ENCODE data around the gene CCN6. TPM values are rescaled to one million over a fixed set of nuclear protein-coding genes. Genes with fewer than 3 reads are reported as not detected.
A peak's percentile ranks its signal among the peaks of the same experiment; 100 is the strongest.
"Not testable (repeated sequence)": the region's sequence is repeated elsewhere in the genome, so short reads cannot be mapped to it uniquely, and the experiment has no call there.

The CCN6 gene
- total and polyA plus RNA-seq, 8 donors = not detected

- FAIRE-seq = no peak
- intact Hi-C loops (cut with DNase I) = no loop called here
- 0 to 1% methylated on average over 59 to 60 of the region's 60 CpGs for WGBS, 2 donors
These were observed 33.4 kb downstream of the CCN6 start, which contains the start of the genes FAM229B and TUBE1 for GRCh38 chr6:112087136-112087911. FAM229B (plus strand) TSS chr6:112087591; CDS start chr6:112099284, 11,693 bp downstream. TUBE1 (minus strand) TSS chr6:112087482; CDS start chr6:112087434, 48 bp downstream.

GRCh38 chr6:112087916-112088315 is 34.0 kb downstream of the CCN6 start:
- H3K4me3 ChIP-seq = peak overlapping the region; percentile 69 to 89 (median 76)
- H3K4me1 ChIP-seq = peaks cover 5 to 10% (median 10%) of the 10 kb centered on the region in 3 donors
- no peak for ATAC-seq
- H3K27me3 ChIP-seq = no peaks in the 10 kb centered on the region
- no peak for FAIRE-seq
- no peak for DNase-seq
- intact Hi-C loops (cut with DNase I) = no loop called here
- TF ChIP-seq, protein P1, sequence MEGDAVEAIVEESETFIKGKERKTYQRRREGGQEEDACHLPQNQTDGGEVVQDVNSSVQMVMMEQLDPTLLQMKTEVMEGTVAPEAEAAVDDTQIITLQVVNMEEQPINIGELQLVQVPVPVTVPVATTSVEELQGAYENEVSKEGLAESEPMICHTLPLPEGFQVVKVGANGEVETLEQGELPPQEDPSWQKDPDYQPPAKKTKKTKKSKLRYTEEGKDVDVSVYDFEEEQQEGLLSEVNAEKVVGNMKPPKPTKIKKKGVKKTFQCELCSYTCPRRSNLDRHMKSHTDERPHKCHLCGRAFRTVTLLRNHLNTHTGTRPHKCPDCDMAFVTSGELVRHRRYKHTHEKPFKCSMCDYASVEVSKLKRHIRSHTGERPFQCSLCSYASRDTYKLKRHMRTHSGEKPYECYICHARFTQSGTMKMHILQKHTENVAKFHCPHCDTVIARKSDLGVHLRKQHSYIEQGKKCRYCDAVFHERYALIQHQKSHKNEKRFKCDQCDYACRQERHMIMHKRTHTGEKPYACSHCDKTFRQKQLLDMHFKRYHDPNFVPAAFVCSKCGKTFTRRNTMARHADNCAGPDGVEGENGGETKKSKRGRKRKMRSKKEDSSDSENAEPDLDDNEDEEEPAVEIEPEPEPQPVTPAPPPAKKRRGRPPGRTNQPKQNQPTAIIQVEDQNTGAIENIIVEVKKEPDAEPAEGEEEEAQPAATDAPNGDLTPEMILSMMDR (IDR thresholded peaks at IDR 0.05) = no peak
- H3K9me3 ChIP-seq = no peaks in the 10 kb centered on the region
- 19 to 20% methylated on average over 7 of the region's 7 CpGs for WGBS, 2 donors
- H3K36me3 ChIP-seq = no peaks in the 10 kb centered on the region
- peak overlapping the region; percentile 58 to 85 (median 78) for H3K27ac ChIP-seq

More at GRCh38 chr6:112087136-112087911, 33.4 kb downstream of the CCN6 start, which contains the start of the genes FAM229B and TUBE1:
- peak; percentile 98 to 100 (median 99) for ATAC-seq
- Histone ChIP-seq H3K36me3 (no peaks in the 10 kb centered on the region), H3K4me3 (peak within 1 kb of the TSS; percentile 69 to 89 (median 76)), H3K4me1 (peaks cover 5 to 10% (median 10%) of the 10 kb centered on the region in 3 donors), H3K27me3 (no peaks in the 10 kb centered on the region), H3K27ac (peak within 1 kb of the TSS; percentile 58 to 85 (median 78)), H3K9me3 (no peaks in the 10 kb centered on the region)
- peak; percentile 86 to 95 (median 90) for DNase-seq
- TF ChIP-seq, protein P1 (IDR thresholded peaks at IDR 0.05) = no peak

DNA sequence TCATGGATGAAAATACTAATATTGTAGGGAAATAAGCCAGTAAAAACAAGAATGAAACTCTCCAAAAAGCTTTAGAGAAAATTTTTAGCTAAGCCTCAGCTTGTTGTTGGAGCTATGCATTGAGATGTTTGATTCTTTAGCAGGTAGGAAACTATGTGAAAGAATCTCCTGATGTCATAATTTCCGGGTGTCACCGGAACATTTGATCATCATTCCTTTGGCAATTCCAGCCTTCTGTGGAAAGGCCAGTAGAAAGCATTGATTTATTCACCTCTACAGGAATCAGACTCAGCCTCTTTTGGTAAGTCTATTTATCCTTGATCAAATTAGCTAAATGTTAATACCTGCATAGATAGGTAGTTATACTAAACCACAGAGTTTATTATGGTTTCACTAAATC is 43.0 kb downstream of the CCN6 start:
- FAIRE-seq (no peak), DNase-seq (no peak), ATAC-seq (no peak)
- intact Hi-C loops (cut with DNase I) = no loop called here
- H3K27ac ChIP-seq = no peak overlapping the region
- no peaks in the 10 kb centered on the region for H3K36me3 ChIP-seq
- no peak overlapping the region for H3K4me3 ChIP-seq
- TF ChIP-seq, protein P1 (IDR thresholded peaks at IDR 0.05) = no peak
- H3K9me3 ChIP-seq = no peaks in the 10 kb centered on the region
- no peaks in the 10 kb centered on the region for H3K4me1 ChIP-seq
- WGBS, 2 donors = 95% methylated on average over 2 of the region's 2 CpGs
- H3K27me3 ChIP-seq = no peaks in the 10 kb centered on the region

DNA sequence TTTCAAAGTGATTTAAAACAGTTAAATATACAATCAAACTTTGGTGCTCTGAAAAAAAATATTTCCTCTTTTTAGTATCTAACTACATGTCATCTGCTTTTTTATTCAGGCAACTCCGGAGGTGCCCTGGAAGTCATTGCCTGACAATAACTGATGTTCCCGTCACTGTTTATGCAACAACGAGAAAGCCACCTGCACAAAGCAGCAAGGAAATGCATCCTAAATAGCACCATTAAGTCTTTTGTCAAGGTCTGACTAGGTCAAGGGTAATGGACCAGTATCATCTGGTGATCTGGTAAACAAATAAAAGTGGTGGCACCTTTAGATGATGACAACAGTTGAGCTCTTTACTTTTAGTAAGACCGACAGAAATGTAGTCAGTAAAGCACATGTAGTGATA is 46.7 kb downstream of the CCN6 start:
- Histone ChIP-seq H3K9me3 (no peaks in the 10 kb centered on the region), H3K27ac (no peak overlapping the region), H3K36me3 (no peaks in the 10 kb centered on the region), H3K4me3 (no peak overlapping the region), H3K27me3 (no peaks in the 10 kb centered on the region), H3K4me1 (no peaks in the 10 kb centered on the region)
- FAIRE-seq (no peak), DNase-seq (no peak), ATAC-seq (no peak)
- TF ChIP-seq, protein P1 (IDR thresholded peaks at IDR 0.05) = no peak
- intact Hi-C loops (cut with DNase I) = no loop called here
- WGBS, 2 donors = 80 to 82% methylated on average over 4 of the region's 4 CpGs

DNA sequence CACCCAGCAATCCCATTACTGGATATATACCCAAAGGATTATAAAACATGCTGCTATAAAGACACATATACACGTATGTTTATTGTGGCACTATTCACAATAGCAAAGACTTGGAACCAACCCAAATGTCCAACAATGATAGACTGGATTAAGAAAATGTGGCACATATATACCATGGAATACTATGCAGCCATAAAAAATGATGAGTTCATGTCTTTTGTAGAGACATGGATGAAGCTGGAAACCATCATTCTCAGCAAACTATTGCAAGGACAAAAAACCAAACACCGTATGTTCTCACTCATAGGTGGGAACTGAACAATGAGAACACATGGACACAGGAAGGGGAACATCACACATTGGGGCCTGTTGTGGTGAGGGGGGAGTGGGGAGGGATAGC is 52.1 kb downstream of the CCN6 start:
- H3K4me3 ChIP-seq; H3K36me3 ChIP-seq; intact Hi-C loops (cut with DNase I); FAIRE-seq; ATAC-seq; H3K4me1 ChIP-seq; H3K9me3 ChIP-seq; DNase-seq; H3K27ac ChIP-seq; H3K27me3 ChIP-seq: not testable (repeated sequence)
- WGBS, 2 donors = 91 to 100% methylated on average over 1 to 2 of the region's 2 CpGs
